Measurements from ENCODE around the gene ITGB2.
"Not testable (repeated sequence)": the region's sequence is repeated elsewhere in the genome, so short reads cannot be mapped to it uniquely, and the experiment has no call there.

Gene ITGB2

DNA sequence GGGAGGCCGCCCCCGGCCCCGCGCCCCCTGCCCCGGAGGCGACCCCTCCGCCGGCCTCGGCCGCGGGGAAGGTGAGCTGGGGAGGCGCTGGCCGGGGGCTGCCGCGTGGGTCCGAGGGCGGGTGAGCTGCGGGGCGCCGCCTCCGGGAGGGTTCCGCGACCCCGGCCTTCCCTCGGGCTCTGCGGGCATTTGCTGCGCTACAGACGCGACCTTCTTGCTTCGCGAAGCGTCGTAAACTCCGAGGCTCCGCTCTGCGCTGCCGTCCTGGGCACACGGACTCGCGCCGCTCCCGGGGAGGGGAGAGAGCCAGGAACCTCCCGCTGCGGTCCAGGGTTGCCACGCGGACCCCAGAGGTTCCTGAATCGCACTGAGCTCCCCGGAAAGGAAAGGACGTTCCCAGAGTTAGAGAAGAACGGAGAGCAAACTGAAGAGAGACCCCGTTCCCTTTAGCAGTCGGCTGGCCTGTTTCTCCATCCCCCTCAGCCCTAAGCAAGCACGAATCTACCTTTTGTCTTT, 19.5 kb upstream of the ITGB2 start:
- no peak for DNase-seq (ENCODE audit: low spot score)

DNA sequence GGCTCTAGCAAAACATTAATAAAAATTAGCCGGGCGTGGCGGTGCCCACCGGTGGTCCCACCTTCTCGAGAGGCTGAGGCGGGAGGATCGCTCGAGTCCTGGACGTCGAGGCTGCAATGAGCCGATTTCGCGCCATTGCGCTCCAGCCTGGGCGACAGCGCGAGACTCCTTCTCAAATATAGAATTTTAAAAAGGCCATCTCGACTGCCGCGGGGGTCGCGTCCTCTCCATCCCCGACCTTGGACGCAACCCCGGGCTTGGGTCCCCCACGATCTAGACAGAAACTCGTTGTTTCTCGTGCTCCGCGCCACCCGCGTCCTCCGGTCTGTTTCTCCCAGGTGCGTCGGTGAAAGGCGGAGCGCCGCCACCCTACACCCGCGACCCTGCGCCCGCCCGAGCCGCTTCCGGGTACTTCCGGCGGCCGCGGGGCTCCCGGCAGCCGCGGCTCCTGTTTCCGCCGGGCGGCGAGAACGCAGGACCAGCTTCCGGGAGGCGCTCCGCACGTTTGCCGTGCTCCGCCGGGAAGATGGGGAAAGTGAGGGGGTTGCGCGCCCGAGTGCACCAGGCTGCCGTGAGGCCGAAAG, 18.9 kb upstream of the ITGB2 start, which contains the start of gene SLX9:
SLX9 (plus strand) TSS at position 498 of the 584 bp plus-strand sequence; CDS start at position 527, 29 bp downstream.
- DNase-seq (ENCODE audit: low spot score): peak; percentile 76

DNA sequence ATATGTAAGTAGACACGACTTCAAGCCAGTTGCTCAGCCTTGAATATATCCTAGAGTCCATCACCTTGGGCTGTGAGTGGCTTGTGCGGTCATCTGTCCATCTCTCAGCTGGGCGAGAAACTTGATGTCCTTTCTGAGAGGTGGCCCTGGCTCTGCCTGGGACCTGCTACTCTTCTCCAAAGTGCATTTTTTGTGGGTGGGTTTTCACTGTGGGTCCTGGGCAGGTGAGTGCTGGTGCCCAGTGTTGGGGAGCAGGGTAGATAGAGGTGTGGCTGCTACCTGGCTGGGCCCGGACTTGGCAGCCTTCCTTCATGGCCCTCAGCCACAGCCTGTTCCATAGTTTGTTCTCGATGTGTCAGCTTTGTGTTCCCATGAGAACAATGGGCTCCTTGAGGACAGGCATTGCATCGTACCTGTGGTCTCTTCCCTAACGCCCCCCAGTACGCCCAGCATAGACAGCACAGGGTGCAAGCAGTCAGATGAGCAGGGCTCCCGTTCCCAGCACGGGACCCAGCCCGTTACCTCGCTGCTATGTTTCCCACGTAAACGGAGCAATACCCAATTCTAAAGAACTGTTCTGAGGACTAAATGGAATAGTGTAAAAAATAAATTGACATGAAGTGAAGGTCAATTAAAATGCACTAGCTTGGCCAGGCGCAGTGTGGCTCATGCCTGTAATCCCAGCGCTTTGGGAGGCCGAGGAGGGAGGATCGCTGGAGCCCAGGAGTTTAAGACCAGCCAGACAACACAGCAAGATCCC, 18.3 kb upstream of the ITGB2 start:
- no peak for DNase-seq (ENCODE audit: low spot score)

DNA sequence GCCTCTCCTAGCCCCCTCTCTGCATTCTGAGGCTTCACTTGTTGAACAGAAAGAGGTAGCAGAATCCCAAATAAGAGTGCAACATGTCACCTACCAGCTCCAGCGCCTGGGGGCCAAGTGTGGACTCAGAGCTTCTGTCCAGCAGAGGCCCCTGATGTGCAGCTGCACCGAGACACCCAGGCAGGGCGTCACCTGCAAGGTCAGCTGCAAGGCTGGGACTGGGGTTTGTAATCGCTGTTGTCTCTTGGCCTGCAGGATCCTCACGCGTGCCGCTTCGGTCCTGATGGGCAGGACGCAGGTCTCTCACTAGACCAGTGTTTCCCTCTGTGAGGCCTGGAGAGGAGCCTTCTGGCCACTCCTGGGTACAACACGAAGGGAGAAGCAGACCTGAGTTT, 14.8 kb upstream of the ITGB2 start:
- DNase-seq (ENCODE audit: low spot score): no peak

DNA sequence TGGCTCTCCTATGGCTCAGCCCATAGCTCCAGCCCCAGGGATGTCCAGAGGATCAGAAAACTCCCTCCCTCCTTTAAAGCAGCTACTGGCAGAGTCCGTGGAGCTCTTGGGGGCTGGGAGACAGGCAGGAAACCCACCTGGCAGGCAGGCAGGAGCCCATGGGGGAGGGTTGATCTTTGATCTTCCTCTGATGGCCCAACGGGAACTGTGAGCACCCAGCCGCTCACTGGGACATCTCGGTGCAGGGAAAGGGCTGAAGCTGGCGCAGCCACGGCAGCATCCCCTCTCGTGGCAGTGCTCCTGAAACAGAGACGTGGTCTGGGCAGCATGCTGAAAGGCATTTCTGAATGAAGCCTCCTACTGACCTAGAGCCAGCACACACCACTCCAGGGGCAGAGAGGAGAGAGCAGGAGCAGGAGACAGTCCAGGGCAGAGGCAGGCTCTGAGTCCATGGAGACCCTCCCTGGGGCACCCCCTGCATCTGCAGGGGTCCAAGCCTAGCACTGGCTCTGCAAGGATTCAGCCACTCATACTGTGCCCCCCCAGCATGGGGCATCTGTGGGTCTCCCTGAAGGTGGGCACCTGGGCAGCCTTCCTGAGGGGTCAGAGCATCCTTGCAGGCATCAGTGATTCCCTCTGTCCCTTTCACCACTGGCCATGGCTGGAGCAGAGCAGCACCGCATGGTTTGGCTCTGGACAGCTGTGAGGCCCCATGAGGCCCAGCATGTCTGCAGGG, 14.3 kb upstream of the ITGB2 start:
- DNase-seq (ENCODE audit: low spot score): no peak

DNA sequence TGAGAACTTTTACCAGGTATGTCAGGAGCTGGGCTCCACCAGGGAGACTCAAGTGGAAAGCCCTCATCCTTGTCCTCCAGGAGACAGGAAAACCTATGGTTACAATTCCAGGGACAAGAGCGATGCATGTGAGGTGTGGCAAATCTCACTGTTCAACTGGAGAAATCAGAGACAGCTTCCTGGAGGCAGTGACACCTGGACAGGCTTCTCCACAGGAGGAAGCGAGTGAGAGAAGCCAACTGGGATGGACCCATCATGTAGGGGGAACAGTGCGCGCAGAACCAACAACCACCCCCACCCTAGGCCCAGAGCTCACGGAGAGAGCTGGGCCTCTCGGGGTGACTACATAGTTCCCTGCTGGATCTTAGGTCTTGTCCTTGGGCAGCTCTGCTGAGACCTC, 13.6 kb upstream of the ITGB2 start:
- no peak for DNase-seq (ENCODE audit: low spot score)

DNA sequence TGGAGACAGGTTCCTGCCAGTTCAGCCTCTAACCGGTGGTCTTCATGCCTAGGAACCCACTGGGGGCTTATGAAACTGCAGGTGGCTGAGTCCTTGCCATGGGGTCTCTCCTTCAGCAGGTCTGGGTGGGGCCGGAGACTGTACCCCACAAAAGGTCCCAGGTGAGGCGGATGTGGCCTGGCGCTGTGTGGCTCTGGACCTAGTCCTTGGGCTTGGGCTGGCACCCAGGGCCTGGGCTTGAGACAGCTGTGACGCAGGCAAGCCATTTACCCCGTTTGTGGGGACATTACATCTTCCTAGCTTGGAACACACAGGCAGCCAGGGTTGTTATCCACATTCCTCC, 13.2 kb upstream of the ITGB2 start:
- no peak for DNase-seq (ENCODE audit: low spot score)

DNA sequence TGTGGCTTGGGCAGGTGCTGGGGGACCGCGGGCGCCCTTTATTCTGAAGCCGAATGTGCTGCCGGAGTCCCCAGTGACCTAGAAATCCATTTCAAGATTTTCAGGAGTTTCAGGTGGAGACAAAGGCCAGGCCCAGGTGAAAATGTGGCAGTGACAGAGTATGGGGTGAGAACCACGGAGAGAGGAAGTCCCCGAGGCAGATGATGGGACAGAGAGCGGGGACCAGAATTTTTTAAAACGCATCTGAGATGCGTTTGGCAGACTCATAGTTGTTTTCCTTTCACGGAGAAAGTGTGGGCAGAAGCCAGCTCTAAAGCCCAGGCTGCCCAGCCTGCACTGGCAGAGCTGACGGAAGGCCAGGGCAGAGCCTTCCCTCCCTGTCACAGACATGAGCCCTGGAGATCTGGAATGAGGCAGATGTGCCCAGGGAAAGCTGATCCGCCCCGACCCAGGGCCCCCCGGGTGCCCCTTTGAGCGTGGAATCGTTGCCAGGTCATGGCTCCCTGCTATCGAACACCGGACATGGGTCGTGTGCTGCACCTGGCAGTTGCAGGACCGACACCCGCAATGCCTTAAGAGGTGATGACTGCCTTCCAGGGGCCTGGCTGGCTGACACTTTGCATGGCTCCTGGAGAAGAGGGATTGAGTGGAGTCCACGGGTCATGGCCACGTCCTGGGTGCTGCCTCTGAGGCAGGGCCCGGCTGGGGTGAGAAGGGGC, 12.7 kb upstream of the ITGB2 start:
- no peak for DNase-seq (ENCODE audit: low spot score)

DNA sequence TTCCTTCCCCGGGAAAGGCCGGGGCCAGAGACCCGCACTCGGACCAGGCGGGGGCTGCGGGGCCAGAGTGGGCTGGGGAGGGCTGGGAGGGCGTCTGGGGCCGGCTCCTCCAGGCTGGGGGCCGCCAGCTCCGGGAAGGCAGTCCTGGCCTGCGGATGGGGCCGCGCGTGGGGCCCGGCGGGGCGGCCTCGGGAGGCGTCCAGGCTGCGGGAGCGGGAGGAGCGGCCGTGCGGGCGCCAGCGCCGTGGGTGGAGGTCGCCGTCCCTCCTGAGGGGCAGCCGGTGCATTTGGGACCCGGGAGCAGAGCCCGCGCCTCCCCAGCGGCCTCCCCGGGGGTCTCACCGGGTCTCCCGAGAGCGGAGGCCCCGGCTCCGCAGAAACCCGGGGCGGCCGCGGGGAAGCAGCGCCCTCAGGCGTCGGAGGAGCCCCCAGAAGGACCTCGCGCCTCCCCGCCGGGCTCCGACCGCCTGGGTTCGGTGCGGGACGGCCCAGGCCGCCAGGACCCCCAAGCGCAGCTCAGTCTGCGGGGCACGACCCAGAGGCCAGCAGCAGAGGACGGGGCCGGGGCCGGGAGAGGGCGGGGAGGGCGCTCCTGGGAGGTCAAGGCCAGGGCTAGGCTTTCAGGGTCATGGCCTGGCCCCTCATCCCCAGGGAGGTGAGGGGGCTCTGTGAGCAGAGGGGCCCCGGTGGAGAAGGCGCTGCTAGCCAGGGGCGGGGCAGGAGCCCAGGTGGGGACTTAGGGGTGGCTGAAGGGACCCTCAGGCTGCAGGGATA, 11.9 kb upstream of the ITGB2 start:
- DNase-seq (ENCODE audit: low spot score): peak; percentile 71

DNA sequence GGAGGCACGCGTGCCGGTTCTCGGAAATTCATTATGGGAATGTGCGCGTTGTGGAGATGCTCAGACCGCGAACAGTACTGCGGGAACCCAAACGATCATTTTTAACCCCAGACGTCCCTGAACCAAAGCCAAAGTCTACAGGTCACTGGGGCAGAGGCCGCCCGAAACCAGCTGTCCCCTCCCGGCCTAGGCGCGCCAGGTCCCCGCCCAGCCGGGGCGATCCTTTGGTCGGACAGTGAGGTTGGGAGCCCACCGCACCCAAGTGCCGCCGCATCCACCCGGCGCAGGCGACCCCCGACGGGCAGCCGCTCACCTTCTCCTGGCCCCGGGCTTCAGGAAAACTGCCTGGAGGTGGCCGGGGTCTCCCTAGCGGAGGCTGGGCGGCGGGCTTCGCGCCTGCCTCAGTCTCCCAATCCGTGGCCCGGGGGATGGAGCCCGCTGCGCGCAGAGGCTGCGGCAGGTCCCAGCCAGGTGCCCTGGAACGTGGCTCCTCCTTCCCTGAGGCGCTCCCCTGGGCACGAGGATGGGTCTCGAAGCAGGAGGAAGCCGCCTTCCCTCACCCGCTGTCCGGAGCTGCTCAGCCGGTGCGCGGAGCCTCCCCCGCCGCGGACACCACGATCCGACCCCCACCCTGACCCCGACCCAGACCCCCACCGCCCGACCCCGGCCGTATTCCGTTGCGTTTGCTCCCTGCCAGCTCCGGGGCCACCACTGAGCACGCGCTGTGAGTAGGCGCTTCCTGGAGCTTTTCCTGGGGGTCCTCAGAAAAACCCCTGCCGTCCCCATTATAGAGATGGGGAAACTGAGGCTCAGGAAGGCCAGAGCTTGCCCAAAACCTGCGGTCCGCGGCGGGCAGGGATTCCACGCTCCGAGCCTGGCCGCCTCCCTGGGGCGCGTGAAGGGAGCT, 11.1 kb upstream of the ITGB2 start:
- no peak for DNase-seq (ENCODE audit: low spot score)

DNA sequence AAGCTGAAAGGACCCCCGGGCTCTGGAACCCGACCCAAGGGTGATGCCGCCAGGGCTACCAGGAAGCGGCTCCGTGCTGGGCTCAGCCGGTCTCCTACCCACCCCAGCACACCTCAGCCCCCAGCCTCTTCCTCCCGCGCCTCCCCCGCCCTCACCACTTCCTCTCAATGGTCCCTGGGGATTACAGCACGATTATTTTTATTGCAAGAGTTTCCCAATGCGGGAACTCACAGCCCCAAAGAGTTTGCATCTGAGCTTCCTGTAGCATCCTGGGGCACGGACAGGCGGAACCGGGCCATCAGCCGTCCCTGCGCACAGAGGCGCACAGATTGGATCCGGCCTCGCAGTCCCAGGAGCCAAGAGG, 10.4 kb upstream of the ITGB2 start:
- no peak for DNase-seq (ENCODE audit: low spot score)

DNA sequence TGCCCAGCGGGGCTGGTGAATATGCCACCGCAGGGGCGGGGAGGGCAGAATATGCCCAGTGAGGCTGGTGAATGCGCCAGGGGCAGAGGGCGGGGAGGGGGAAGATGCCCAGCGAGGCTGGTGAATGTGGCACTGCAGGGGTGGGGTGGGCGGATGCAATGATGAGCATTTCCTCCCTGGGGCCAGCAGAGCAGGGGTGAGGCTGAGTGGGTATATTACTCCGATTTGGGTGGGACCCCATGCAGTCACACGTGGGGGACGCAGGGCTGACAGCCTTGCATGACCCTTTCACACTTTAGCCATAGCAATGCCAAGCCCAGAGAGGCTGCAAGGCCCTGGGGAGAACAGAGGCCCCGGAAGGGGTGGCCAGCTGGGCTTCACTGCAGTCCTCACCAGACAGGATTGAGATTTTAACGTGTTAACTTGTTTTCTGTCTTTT, 9.9 kb upstream of the ITGB2 start:
- DNase-seq (ENCODE audit: low spot score): peak; percentile 77

DNA sequence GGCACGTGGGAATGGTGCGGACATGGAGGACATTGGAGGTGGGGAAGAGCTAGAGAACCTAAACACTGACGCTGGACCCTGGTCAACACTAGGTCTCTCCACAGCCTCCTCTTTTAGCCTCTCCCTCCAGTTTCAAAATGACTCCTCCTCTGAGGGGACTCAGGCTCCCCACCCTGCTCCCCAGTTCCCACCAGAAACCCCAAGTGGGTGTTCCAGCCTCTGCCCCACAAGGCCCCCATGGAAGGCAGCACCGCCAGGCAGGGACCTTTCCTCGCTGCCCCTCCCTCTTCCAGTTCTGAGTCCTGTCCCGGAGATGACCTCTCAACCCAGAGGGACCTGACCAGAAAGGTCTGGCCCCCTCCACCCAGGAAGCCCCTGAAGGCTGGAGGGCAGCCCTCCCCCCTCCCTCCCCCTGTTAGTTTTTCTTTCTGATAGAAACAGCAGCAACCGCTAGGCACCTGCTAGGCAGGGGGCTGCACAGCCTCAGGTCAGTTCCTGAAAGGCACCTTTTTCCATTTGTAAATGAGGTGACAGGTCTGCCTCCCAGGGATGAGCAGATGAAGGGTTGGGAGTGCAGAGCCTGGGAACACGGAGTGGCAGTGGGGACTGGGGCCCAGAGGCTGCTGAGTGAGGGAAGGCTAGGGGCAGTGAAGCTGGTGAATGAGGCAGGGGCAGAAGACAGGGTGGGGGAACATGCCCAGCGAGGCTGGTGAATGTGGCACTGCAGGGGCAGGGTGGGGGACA, 9.3 kb upstream of the ITGB2 start:
- DNase-seq (ENCODE audit: low spot score): no peak

DNA sequence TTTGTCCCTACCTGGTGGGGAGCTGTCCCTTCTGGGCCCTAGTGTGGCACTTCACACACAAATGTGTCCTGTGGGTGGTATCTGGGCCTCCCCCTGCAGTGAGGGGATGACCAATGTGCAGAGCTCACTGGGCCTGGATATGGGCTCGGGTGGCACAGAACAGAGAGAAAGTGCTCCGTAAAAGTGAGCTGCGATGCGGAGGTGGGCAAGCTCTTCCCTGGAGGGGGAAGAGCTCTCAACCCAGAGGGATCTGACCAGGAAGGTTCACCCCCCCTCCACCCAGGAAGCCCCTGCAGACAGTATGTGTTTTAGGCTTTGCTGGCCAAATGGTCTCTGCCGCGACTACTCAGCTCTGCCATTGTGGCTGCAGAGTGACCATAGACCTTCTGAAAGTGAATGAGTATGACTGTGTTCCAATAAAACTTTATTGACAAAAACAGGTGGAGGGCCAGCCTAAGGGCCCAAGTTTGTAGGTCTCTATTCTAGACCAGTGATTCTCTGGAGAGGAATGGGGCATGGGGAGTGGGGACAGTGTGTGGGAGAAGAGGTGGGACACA, 8.6 kb upstream of the ITGB2 start:
- no peak for DNase-seq (ENCODE audit: low spot score)

DNA sequence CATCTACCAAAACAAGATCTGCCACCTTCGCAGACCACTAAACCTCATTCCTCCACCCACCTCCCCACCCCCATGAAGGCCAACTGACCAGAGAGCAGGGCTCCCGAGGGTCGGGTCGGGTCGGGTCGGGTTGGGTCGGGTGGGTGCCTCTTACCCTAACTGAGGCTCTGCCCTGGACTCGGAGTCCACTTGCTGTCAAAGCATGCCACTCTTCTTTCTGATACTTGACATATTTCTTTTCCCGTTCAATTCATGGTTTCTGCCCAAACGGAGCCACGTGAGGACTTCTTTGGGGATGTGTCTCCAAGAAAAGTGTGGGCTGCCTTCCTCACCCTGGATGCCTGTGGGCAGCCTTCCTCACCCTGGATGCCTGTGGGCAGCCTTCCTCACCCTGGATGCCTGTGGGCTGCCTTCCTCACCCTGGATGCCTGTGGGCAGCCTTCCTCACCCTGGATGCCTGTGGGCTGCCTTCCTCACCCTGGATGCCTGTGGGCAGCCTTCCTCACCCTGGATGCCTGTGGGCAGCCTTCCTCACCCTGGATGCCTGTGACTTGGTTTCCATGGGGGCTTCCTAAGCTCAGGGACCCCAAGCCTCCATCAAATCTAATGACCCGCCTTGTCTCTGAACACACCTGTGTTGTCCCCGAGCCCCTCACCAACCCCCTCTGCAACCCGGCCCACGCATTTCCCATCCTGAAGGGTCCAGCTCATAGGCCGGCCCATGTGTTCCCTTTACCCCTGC, 8.0 kb upstream of the ITGB2 start:
- DNase-seq (ENCODE audit: low spot score): not testable (repeated sequence)

DNA sequence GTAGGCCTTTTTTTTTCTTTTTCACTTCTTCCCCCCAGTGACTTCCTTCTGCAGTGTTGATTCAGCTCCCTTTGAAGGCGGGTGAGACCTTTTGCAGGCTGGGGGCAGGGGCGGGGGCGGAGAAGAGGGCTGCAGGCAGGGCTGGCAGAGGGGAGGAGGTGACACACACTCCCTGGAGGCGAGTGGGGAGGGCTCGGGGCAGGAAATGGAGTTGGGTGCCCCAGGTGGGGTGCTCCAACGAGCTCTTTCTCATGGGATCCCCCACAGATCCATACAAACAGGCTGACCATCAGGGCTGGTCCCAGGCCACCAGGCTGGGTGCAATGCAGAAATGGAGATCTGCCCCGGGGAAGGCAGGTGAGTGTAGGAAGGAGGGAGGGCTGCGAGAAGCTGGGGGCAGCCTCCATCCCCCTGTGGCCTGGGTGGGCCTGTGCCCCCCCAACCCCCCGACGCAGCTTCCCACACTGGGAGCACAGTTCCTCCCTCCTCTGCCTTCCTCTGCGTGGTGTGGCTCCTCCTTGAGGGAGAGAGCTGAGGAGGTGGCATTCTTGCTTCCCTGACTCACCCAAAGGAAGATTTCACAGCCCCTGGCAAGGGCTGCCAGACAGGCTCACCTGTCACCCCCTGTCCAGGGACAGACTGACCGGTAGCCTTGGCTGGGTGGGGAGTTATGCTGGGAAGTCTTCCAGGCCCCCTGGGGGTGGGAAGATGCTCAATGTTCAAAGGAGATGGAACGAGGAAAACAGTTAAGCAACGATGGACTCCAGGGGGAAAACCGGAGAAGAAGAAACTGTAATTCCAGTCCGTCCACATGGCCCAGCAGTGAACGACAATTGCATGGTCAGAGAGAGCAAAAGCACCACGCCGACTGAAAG, 7.1 kb upstream of the ITGB2 start:
- peak; percentile 91 for DNase-seq (ENCODE audit: low spot score)

DNA sequence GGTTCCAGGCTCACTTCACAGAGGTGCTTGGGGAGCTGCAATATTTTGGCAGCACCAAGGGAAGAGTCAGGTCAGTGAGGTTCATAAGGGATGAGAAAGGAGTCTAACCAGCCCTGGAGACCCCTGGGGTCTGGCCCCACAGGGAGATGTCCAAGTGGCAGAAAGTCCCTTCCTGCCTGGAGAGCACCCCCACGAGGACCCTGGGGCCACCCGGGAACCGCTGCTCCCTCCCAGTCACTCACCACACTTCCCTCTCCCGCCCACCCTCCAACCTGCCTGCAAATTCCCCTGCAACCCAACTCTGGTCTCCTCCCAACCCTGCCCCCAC, 6.5 kb upstream of the ITGB2 start:
- DNase-seq (ENCODE audit: low spot score): no peak

Measured in CD4-positive, alpha-beta T cell treated with Interleukin-2 at 100 ng/mL for 4 hours (primary cell).